ENCODE results near the gene AAGAB.
"Not testable (repeated sequence)": the region's sequence is repeated elsewhere in the genome, so short reads cannot be mapped to it uniquely, and the experiment has no call there.

AAGAB gene

GRCh38 chr15:67171471-67171870 lies 83.0 kb downstream of the AAGAB start:
- DNase-seq (ENCODE audit: low read depth) = no peak

DNA sequence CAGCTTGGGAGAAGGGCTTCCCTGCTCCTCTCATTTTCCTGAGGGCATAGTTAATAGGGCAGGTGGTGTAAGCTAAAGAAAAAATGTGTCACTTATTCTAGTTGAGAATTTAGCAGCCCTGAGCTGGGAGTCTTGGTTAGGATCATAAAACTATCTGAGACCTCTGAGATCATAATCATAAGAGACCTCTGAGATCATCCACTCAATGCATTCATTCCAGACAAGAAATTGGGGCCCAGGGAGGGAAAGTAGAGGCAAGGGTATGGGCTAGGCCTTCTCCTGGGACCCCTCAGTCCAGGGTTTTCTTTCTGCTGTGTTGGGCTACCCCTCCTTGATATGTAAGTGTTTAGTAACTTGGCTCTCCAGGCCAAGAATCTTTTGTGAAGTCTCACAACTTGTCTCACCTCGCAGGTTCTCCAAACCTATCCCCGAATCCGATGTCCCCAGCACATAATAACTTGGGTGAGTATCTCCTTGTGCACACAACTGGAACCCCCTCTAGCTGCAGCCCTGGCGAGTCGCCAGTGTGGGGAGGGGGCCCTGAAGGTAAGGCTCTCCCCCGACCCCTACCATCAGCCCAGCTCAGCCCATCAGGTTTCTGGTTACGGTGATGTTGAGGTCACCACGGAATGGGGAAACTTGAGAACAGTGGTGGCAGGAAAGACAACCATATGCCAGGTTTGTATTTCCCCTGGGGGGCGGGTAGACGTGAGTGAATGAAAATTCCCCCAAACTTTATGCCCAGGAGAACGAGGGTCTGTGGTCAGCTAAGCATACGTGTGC lies 84.1 kb downstream of the AAGAB start:
- no peak for DNase-seq (ENCODE audit: low read depth)

- DNase-seq (ENCODE audit: low read depth) = no peak
These were observed 85.8 kb downstream of the AAGAB start for GRCh38 chr15:67168694-67169093.

- no peak for DNase-seq (ENCODE audit: low read depth)
These were observed 87.4 kb downstream of the AAGAB start for GRCh38 chr15:67167091-67167490.

- DNase-seq (ENCODE audit: low read depth) = no peak
These were observed 88.0 kb downstream of the AAGAB start for GRCh38 chr15:67166280-67167009.

DNA sequence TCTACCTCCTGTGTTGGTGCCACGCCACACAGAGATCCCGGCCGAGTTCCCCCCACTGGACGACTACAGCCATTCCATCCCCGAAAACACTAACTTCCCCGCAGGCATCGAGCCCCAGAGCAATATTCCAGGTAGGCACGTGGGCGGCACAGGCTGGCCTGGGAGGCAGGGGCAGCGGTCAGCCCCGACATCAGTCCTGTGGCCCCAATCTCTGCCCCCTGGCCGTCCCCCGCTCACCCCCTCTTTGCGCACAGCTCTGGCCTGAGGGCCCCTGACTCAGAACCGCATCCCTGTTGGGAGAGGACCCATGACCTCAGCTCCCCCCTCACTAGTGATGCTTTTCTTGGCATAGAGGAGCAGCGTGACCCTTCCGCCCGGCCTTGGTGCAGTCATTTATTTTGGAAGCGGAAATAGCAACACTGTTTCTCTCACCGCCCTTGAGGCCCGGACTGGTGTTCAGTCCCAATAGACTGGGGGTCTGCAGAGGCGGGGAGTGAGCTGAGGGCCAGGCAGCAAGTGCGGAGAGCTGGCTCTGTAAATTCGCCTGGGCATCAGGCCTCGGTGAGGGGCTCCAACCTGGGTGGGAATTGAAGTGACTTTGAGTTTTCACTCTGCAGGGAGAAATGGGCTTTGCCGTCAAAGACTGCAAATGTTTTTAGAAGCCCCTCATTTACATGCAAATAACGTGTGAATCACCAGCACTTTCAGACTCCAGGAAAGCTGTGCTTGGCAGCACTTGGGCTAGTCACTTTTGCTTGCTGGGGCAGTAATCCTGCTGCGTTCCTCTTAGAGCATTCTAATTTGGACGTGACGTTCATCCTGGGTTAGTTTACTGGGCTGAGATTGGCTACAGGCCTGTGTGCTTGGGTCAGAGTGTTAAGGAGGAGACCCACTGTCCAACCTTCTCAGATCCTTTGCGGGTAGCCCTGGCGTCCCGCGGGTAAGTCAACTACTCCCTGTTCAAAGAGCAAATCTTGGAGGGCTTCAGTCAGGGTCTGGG lies 88.9 kb downstream of the AAGAB start:
- DNase-seq (ENCODE audit: low read depth) = no peak

DNA sequence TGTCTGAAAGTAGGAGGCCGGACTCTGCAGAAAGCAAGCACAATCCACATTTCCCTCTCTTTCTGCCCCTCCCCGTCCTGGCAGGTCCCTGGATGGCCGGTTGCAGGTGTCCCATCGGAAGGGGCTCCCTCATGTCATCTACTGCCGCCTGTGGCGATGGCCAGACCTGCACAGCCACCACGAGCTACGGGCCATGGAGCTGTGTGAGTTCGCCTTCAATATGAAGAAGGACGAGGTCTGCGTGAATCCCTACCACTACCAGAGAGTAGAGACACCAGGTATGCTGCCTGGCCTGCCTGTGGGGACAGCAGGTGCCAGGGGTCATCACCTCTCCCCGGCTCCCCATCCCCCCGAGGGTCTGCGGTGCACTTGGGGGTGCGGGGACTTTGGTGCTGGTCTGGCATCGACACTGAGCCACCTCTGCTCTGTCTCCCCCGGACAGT lies 89.6 kb downstream of the AAGAB start:
- no peak for DNase-seq (ENCODE audit: low read depth)

DNA sequence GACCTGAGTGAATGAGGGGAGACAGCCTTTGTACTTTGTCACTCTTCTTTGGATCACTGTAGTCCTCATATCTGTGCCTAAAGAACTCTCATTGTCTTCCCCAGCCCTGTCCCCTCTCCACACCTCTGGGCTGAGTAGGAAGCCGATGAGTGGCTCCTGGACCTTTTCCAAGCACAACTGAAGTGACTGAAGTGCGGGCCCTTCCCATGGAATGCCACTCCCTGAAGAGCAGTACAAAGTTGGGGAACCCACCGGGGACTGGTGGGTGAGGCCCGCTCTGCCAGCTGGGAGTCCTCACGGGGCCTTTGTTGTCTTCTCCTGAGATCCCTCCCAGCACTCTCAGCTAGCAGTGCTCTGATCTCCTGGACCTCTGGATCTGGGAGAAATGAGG lies 90.1 kb downstream of the AAGAB start:
- no peak for DNase-seq (ENCODE audit: low read depth)

GRCh38 chr15:67163180-67163579 lies 91.3 kb downstream of the AAGAB start:
- DNase-seq (ENCODE audit: low read depth) = no peak

DNA sequence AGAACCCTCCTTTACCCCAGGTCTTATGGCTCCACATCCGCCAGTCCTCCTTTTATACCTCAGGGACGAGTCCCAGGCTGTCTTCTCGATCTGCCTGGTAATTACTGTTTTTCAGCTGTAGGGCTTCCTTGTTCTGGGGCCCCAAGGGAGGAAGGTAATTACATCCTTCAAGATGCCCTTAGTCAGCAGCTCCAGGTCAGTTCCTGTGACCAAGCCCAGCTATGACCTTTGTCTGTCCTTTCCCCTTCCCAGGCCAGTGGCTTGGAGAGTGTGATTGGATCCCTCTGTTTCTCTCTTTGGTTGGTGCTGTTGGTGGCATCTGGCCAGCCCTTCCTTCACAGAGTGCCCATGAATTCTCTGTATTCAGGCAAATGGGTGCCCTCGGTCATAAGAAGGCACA lies 92.6 kb downstream of the AAGAB start:
- no peak for DNase-seq (ENCODE audit: low read depth)

DNA sequence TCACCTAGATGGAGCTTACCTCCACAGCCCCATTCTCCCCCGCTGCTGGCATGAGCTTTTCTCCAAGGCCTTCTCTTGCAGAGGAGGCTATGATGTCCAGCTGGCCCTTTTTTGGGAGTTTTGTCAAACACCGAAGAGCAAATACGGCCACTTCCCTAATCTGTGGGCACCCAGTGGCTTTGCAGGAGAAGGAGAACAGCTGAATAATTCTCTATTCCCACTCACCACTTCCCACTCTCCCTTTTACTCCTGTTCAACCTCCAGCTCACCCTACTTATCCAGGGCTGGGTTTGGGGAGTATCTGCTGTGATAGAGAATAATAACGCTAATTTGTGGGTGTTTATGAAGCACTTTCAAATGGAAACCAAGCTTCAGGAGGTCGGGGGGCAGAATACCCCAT lies 93.0 kb downstream of the AAGAB start:
- no peak for DNase-seq (ENCODE audit: low read depth)

DNA sequence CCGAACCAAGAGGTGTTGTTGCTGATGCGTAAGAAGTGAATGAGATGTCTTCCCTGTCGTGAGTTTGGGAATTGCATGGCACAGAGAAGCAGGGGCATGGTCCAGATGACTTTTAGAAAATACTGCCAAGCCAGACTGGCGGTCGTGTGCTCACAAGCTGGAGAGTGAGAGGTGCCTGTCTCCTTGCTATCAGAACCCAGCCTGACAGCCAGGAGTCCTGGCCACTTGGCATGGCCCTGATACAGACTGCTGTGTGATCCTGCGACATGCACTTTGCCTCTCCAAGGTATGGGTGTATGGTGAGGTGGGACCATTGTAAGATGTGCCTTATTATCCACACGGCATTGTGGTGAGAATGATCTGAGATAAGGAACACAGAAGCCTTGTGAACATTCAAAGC lies 96.1 kb downstream of the AAGAB start:
- no peak for DNase-seq (ENCODE audit: low read depth)

- DNase-seq (ENCODE audit: low read depth) = no peak
These were observed 96.8 kb downstream of the AAGAB start for GRCh38 chr15:67157521-67158252.

- DNase-seq (ENCODE audit: low read depth) = no peak
These were observed 97.6 kb downstream of the AAGAB start for GRCh38 chr15:67156834-67157233.

- no peak for DNase-seq (ENCODE audit: low read depth)
These were observed 98.0 kb downstream of the AAGAB start for GRCh38 chr15:67156426-67156825.

DNA sequence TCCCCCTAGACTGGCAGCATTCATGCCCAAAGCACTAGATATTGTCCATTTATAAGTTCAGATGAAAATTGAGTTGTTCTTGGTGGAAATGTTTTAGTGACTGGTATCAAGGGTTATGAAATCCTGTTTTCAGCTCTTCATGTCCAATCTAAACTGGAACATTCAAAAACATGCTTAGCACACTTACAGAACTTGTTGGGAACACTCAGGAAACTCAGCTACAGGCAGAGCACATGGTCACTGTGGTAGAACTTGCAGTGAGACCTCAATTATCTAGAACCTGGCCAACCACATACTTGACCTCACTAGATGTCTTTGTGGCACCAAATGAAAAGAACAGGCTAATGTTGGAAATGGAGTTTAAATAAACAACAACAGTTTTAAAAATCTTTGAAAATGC lies 100.2 kb downstream of the AAGAB start:
- no peak for DNase-seq (ENCODE audit: low read depth)

DNA sequence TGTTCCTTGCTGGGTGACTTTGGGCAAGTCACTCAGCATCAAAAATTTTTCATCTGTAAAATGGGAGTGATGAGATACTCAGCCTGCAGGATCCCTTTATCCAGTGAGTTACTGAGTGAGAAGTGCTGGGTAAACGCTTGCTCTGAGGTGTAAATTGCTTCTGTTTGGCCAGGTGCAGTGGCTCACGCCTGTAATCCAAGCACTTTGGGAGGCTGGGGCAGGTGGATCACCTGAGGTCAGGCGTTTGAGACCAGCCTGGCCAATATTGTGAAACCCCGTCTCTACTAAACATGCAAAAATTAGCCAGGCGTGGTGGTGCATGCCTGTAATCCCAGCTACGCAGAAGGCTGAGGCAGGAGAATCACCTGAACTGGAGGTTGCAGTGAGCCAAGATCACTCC lies 101.4 kb downstream of the AAGAB start:
- not testable (repeated sequence) for DNase-seq (ENCODE audit: low read depth)

DNA sequence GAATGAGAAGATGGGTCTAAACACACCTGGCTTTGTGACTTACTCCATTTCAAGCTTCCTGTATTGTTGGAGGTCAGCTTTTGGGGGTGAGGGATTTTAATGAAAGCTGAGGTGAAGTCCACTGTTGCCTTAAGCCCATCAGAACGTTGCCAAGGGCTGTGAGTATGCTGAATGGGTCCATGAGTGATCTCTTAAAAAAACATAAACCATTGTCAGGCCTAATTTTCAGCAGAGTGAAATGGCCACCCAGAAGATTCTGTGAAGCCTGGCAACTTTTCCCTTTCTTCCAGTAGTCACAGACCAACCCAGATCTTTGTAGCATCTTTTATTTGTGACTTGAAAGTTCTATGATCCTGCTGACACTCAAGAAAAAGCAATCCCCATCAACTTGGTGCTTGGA lies 102.0 kb downstream of the AAGAB start:
- no peak for DNase-seq (ENCODE audit: low read depth)

All from stimulated activated CD8-positive, alpha-beta memory T cell treated with anti-CD3 and anti-CD28 coated beads, Interleukin-7, amount 100 ng/mL, for 24 hours (primary cell).